RWPE1 (cell line): ENCODE data around the gene NAB2.

Experiments
- CTCF ChIA-PET: fragments of 350-600 bp; sonication (Branson Sonifier 250); formaldehyde crosslinking; extraction: SDS; loops from one replicate; lab custom pipeline; 2021; lab: Yijun Ruan, JAX
- POLR2A ChIA-PET: fragments of 400-600 bp; formaldehyde crosslinking; extraction: SDS; loops from one replicate; lab custom pipeline; 2020; ENCODE audit warnings: antibody characterized with exemption; ENCODE audit not compliant: low non-redundant PET; lab: Yijun Ruan, JAX
- DNase-seq: peaks from one replicate; pipeline ENCODE4 v3.0.0; 2012; ENCODE audit warnings: low spot score
- H3K27ac ChIP-seq: fragments of 450-650 bp; 2 replicates; pipeline ENCODE4 v1.5.1; 2017
- CTCF ChIP-seq: fragments of 450-650 bp; conservative IDR thresholded peaks from 2 replicates; pipeline ENCODE4 v1.5.1; 2017; ENCODE audit warnings: low read depth, mild to moderate bottlenecking

Gene NAB2

DNA sequence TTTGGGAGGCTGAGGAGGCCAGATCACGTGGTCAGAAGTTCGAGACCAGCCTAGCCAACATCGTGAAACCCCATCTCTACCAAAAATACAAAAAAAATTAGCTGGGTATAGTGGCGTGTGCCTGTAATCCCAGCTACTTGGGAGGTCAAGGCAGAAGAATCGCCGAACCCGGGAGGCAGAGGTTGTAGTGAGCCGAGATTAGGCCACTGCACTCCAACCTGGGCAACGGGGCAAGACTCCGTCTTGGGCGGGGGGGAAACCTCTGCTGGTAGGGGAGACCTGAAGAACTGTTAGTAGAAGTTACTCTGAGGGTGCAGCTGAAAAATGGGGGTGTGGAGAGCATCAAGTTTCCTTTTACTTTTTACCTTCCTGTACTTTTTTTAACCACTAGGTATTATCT is 37.1 kb downstream of the NAB2 start:
- ChIA-PET CTCF (interaction anchor here (0.6 to 7.2 kb wide), 5 partner anchors 14 to 91 kb away, joined by 4 to 89 read pairs (median 6); partner anchors contain the start of gene NXPH4), POLR2A (interaction anchor here (0.6 kb wide), 1 partner anchor 33 kb away, joined by 3 read pairs; no protein-coding TSS in a partner anchor)
- TF ChIP-seq CTCF = no peak
- DNase-seq = no peak
- H3K27ac ChIP-seq = peak overlapping the region; percentile 100

DNA sequence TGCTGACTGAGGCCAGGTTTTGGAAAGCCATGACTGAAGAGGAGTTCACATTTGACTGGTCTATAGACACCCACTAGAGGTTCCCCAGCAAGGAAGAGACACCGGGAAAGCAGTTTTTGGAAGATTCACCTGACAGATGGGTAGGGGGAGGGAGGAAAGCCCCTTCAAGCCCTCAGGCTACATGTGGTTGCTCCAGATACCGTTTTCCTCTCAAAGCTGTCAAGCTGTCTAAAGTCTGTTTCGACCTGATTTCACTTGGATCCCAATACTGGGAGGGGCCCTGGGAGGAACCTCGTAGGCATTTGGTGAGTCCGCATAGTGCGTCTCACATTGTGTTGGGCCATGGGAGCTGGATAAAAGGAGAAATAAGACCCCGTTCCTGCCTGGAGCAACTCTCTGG is 37.6 kb downstream of the NAB2 start:
- ChIA-PET POLR2A (interaction anchor here (0.6 to 0.7 kb wide), 2 partner anchors 10 to 50 kb away, joined by 3 read pairs; no protein-coding TSS in a partner anchor), CTCF (interaction anchor here (1.0 to 7.2 kb wide), 3 partner anchors 14 to 56 kb away, joined by 4 to 89 read pairs (median 5); no protein-coding TSS in a partner anchor)
- no peak for TF ChIP-seq CTCF
- peak overlapping the region; percentile 100 for H3K27ac ChIP-seq
- DNase-seq = no peak

- DNase-seq = peak; percentile 52
- peak overlapping the region; percentile 100 for H3K27ac ChIP-seq
- CTCF ChIA-PET = interaction anchor here (0.8 to 7.2 kb wide), 4 partner anchors 15 to 87 kb away, joined by 4 to 89 read pairs (median 4); no protein-coding TSS in a partner anchor
- no peak for TF ChIP-seq CTCF
- POLR2A ChIA-PET = interaction anchor here (0.6 to 1.4 kb wide), 5 partner anchors 10 to 49 kb away, joined by 3 to 11 read pairs (median 3); partner anchors contain the start of gene STAT6
Measured at GRCh38 chr12:57127101-57127725, 38.3 kb downstream of the NAB2 start.

- peak; percentile 93 for DNase-seq
- TF ChIP-seq CTCF = no peak
- ChIA-PET CTCF (interaction anchor here (0.6 to 7.2 kb wide), 6 partner anchors 16 to 135 kb away, joined by 3 to 89 read pairs (median 4); no protein-coding TSS in a partner anchor), POLR2A (interaction anchor here (0.5 to 1.4 kb wide), 7 partner anchors 16 to 57 kb away, joined by 3 to 11 read pairs (median 3); partner anchors contain the start of gene STAT6)
- peak within 1 kb of the TSS; percentile 100 for H3K27ac ChIP-seq
Measured at GRCh38 chr12:57127726-57128518, 39.0 kb downstream of the NAB2 start, which contains the start of gene LRP1. Gene LRP1, plus strand, starts transcription at chr12:57128483. Its CDS starts 482 bp downstream, at chr12:57128965.

DNA sequence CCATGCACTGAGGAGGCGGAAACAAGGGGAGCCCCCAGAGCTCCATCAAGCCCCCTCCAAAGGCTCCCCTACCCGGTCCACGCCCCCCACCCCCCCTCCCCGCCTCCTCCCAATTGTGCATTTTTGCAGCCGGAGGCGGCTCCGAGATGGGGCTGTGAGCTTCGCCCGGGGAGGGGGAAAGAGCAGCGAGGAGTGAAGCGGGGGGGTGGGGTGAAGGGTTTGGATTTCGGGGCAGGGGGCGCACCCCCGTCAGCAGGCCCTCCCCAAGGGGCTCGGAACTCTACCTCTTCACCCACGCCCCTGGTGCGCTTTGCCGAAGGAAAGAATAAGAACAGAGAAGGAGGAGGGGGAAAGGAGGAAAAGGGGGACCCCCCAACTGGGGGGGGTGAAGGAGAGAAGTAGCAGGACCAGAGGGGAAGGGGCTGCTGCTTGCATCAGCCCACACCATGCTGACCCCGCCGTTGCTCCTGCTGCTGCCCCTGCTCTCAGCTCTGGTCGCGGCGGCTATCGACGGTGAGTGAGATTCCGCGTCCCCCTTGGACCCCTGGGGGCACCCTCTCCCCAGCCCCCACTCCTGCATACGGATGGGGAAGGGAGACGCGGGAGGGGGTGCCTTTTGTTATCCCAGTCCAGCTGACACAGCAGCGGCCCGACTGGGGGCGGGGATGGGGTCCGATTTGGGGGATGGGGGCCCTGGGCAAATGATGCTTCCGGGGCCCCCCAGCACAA is 39.8 kb downstream of the NAB2 start:
- ChIA-PET CTCF (interaction anchor here (0.7 to 7.2 kb wide), 8 partner anchors 16 to 205 kb away, joined by 3 to 89 read pairs (median 4); partner anchors contain the start of gene STAT6), POLR2A (interaction anchor here (1.1 to 1.4 kb wide), 3 partner anchors 17 to 47 kb away, joined by 3 to 11 read pairs (median 11); partner anchors contain the start of gene STAT6)
- TF ChIP-seq CTCF = no peak
- DNase-seq = no peak
- peak overlapping the region; percentile 100 for H3K27ac ChIP-seq
